GM12878 (cell line): ENCODE measurements around the gene ATP1A1. TPM values are rescaled to one million over a fixed set of nuclear protein-coding genes. Genes with fewer than 3 reads are reported as not detected.

Source experiments
- ASH2L ChIP-seq: fragments of 300-600, 200-600 bp; sonication (generic); IDR thresholded peaks from 2 replicates; pipeline ENCODE4 v1.6.1; 2017; ENCODE audit warnings: low read depth, mild to moderate bottlenecking, borderline replicate concordance
- CBX5 ChIP-seq: sonication (generic); IDR thresholded peaks from 2 replicates; pipeline ENCODE4 v1.6.1; 2016; ENCODE audit warnings: low read depth, moderate library complexity, mild to moderate bottlenecking, inconsistent platforms
- CREM ChIP-seq: IDR thresholded peaks from 2 replicates; pipeline ENCODE4 v1.6.1; 2014; ENCODE audit warnings: antibody characterized with exemption, low read depth
- KAT2A ChIP-seq: conservative IDR thresholded peaks from 2 replicates; pipeline ENCODE4 v1.6.1; 2011; ENCODE audit warnings: low read depth, low read length; ENCODE audit not compliant: control insufficient read depth
- KLF5 ChIP-seq: fragments of 450-650 bp; IDR thresholded peaks from 2 replicates; pipeline ENCODE4 v1.6.1; 2014; ENCODE audit warnings: mild to moderate bottlenecking; ENCODE audit not compliant: partially characterized antibody
- MTA2 ChIP-seq: fragments of 450-650 bp; IDR thresholded peaks from 2 replicates; pipeline ENCODE4 v1.6.1; 2016; ENCODE audit warnings: low read depth, mild to moderate bottlenecking, moderate library complexity
- MYB ChIP-seq: fragments of 150-350 bp; IDR thresholded peaks from 2 replicates; pipeline ENCODE4 v1.6.1; 2014; ENCODE audit warnings: mild to moderate bottlenecking, low read depth, low read length, borderline replicate concordance
- NBN ChIP-seq: fragments of 450-650 bp; IDR thresholded peaks from 2 replicates; pipeline ENCODE4 v1.6.1; 2016
- PAX5 ChIP-seq: IDR thresholded peaks from 2 replicates; pipeline ENCODE4 v1.6.1; 2011; ENCODE audit warnings: low read depth, low read length, borderline replicate concordance
- RAD51 ChIP-seq: fragments of 450-650 bp; IDR thresholded peaks from 2 replicates; pipeline ENCODE4 v1.6.1; 2016; ENCODE audit warnings: moderate library complexity, mild to moderate bottlenecking, inconsistent platforms
- RBBP5 ChIP-seq: fragments of 200-600 bp; sonication (generic); conservative IDR thresholded peaks from 2 replicates; pipeline ENCODE4 v1.6.1; 2016
- RELA ChIP-seq: fragments of 450-650 bp; IDR thresholded peaks from 2 replicates; pipeline ENCODE4 v1.8.0; 2014; ENCODE audit warnings: borderline replicate concordance; ENCODE audit not compliant: partially characterized antibody
- WRNIP1 ChIP-seq: IDR thresholded peaks from 2 replicates; pipeline ENCODE4 v1.6.1; 2011; ENCODE audit warnings: low read depth, low read length, improper control_type of control experiment, borderline replicate concordance
- ZNF207 ChIP-seq: fragments of 450-650 bp; IDR thresholded peaks from 2 replicates; pipeline ENCODE4 v1.6.1; 2014; ENCODE audit warnings: antibody characterized with exemption, mild to moderate bottlenecking, borderline replicate concordance
- ZNF24 ChIP-seq: fragments of 450-650 bp; IDR thresholded peaks from 2 replicates; pipeline ENCODE4 v1.6.1; 2017; ENCODE audit warnings: antibody characterized with exemption, mild to moderate bottlenecking
- ZNF274 ChIP-seq: IDR thresholded peaks from one replicate; pipeline ENCODE4 v1.8.0; 2011; ENCODE audit not compliant: insufficient read length, insufficient read depth
- polyA plus RNA-seq, 11 experiments: library from polyadenylated mRNA; depleted of rRNA in 4 of 11; unstranded in 6 of 11; stranded (reverse) in 5 of 11; fragments of >200 nt; fragmentation: Nextera tagmentation in 4 of 11; fragmentation: Illumina TruSeq in 1 of 11; extraction: Ambion mirVana in 4 of 11; extraction: Trizol in 1 of 11; gene quantifications; 1 replicate in 1 of 11; 2 replicates in 10 of 11; pipeline versions ENCODE4 v1.2.1 to v1.2.3, GENCODE V29; 2011 to 2016; ENCODE audit warnings: inconsistent platforms in 2 of 11, missing spikeins in 2 of 11, low read depth in 1 of 11
- total RNA-seq, 4 experiments: library from RNA; depleted of rRNA in 3 of 4; stranded (reverse); fragments of >200 nt in 3 of 4; fragmentation: Illumina TruSeq in 1 of 4; extraction: Trizol in 1 of 4; gene quantifications; 2 replicates each; pipeline versions ENCODE4 v1.2.1 to v1.2.3, GENCODE V29; 2013 to 2021
- TF ChIP-seq, protein P1 (sequence below): IDR thresholded peaks from 2 replicates; pipeline ENCODE4 v1.6.1; 2012; ENCODE audit warnings: low read depth, low read length, improper control_type of control experiment
- TF ChIP-seq, protein P2 (sequence below): fragments of 450-650 bp; IDR thresholded peaks from 2 replicates; pipeline ENCODE4 v1.6.1; 2018; ENCODE audit warnings: borderline replicate concordance, mild to moderate bottlenecking; ENCODE audit not compliant: partially characterized antibody
- TF ChIP-seq, protein P3 (sequence below): IDR thresholded peaks from 2 replicates; pipeline ENCODE4 v1.6.1; 2011; ENCODE audit warnings: mild to moderate bottlenecking, low read depth, low read length, moderate library complexity; ENCODE audit not compliant: insufficient replicate concordance
- TF ChIP-seq, protein P4 (sequence below): fragments of 450-650 bp; IDR thresholded peaks from 2 replicates; pipeline ENCODE4 v1.6.1; 2016; ENCODE audit warnings: mild to moderate bottlenecking, moderate library complexity, borderline replicate concordance

The ATP1A1 gene
- total and polyA plus RNA-seq, 10 of the 15 experiments (the other 5 are each of a cell fraction or from before 2014, with no cell fraction given), result 113 to 566 (median 313) TPM

DNA sequence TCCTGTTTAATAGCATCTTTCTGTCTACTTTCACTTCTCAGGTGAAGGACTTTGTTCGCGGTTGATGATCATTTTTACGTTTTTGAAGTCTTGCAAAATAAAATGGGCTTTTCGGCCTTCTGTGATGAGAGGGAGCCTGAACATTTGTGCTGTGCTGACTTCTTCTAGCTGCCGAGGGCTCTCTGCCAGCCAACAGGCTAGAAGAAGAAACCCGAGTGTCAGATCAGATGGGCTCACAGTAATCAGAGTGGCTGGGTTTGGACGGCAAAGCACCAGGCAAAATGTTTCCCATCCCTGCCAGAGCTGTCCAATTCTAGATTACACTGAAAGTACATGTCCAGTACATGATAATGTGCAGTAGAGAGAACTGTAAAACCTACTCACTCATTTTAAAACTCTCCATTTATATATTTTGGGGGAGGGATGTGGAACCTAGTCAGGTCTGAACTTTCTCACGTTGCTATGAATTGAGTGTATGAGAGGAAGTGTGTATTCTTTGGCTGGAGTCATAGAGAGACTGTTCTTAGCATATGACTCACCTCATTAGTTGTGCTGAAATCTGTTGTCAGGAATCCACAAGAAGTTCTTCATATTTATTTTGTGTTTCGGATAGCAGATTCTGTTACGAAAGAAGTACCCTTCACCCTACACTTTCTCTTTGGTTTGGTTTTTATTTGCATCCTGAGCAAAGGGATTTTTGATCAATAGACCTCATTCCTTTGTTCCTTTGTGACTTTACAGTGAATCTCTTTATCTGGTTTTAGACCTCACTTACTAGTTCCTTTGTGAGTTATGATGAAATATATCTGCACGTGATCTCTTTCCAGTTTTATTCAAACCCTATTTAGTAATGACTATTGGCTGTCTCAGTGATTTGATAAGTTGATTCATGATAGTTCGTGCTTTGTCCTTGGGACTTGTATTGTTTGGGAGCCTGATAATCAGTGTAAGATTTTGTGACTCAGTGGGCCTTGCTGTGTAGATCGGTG, 4.8 kb downstream of the ATP1A1 start (continued):
- TF ChIP-seq MYB (no peak), CREM (peak; percentile 81), RELA (peak; percentile 15), KLF5 (no peak), RBBP5 (no peak), KAT2A (no peak), WRNIP1 (no peak), ZNF207 (peak; percentile 59; the same call in 1 of the 2 replicates), MTA2 (peak; percentile 93), ASH2L (no peak), PAX5 (peak; percentile 58; the same call in 1 of the 2 replicates), ZNF24 (peak; percentile 80), RAD51 (peak; percentile 88), ZNF274 (no peak), CBX5 (peak; percentile 8; the same call in 1 of the 2 replicates), NBN (peak; percentile 86)
- TF ChIP-seq, protein P1, sequence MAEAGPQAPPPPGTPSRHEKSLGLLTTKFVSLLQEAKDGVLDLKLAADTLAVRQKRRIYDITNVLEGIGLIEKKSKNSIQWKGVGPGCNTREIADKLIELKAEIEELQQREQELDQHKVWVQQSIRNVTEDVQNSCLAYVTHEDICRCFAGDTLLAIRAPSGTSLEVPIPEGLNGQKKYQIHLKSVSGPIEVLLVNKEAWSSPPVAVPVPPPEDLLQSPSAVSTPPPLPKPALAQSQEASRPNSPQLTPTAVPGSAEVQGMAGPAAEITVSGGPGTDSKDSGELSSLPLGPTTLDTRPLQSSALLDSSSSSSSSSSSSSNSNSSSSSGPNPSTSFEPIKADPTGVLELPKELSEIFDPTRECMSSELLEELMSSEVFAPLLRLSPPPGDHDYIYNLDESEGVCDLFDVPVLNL, result no peak
- TF ChIP-seq, protein P2, sequence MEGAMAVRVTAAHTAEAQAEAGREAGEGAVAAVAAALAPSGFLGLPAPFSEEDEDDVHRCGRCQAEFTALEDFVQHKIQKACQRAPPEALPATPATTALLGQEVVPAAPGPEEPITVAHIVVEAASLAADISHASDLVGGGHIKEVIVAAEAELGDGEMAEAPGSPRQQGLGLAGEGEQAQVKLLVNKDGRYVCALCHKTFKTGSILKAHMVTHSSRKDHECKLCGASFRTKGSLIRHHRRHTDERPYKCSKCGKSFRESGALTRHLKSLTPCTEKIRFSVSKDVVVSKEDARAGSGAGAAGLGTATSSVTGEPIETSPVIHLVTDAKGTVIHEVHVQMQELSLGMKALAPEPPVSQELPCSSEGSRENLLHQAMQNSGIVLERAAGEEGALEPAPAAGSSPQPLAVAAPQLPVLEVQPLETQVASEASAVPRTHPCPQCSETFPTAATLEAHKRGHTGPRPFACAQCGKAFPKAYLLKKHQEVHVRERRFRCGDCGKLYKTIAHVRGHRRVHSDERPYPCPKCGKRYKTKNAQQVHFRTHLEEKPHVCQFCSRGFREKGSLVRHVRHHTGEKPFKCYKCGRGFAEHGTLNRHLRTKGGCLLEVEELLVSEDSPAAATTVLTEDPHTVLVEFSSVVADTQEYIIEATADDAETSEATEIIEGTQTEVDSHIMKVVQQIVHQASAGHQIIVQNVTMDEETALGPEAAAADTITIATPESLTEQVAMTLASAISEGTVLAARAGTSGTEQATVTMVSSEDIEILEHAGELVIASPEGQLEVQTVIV, result no peak
- TF ChIP-seq, protein P3, sequence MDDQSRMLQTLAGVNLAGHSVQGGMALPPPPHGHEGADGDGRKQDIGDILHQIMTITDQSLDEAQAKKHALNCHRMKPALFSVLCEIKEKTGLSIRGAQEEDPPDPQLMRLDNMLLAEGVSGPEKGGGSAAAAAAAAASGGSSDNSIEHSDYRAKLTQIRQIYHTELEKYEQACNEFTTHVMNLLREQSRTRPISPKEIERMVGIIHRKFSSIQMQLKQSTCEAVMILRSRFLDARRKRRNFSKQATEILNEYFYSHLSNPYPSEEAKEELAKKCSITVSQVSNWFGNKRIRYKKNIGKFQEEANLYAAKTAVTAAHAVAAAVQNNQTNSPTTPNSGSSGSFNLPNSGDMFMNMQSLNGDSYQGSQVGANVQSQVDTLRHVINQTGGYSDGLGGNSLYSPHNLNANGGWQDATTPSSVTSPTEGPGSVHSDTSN, result no peak
- TF ChIP-seq, protein P4, sequence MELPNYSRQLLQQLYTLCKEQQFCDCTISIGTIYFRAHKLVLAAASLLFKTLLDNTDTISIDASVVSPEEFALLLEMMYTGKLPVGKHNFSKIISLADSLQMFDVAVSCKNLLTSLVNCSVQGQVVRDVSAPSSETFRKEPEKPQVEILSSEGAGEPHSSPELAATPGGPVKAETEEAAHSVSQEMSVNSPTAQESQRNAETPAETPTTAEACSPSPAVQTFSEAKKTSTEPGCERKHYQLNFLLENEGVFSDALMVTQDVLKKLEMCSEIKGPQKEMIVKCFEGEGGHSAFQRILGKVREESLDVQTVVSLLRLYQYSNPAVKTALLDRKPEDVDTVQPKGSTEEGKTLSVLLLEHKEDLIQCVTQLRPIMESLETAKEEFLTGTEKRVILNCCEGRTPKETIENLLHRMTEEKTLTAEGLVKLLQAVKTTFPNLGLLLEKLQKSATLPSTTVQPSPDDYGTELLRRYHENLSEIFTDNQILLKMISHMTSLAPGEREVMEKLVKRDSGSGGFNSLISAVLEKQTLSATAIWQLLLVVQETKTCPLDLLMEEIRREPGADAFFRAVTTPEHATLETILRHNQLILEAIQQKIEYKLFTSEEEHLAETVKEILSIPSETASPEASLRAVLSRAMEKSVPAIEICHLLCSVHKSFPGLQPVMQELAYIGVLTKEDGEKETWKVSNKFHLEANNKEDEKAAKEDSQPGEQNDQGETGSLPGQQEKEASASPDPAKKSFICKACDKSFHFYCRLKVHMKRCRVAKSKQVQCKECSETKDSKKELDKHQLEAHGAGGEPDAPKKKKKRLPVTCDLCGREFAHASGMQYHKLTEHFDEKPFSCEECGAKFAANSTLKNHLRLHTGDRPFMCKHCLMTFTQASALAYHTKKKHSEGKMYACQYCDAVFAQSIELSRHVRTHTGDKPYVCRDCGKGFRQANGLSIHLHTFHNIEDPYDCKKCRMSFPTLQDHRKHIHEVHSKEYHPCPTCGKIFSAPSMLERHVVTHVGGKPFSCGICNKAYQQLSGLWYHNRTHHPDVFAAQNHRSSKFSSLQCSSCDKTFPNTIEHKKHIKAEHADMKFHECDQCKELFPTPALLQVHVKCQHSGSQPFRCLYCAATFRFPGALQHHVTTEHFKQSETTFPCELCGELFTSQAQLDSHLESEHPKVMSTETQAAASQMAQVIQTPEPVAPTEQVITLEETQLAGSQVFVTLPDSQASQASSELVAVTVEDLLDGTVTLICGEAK, result no peak; the same call in 1 of the 2 replicates
